ENCODE results near the gene INSM2. TPM values are rescaled to one million over a fixed set of nuclear protein-coding genes. Genes with fewer than 3 reads are reported as not detected.
A peak's percentile ranks its signal among the peaks of the same experiment; 100 is the strongest.

The INSM2 gene
- total RNA-seq, 1 experiment from 2014 or later, result 0.38 TPM

DNA sequence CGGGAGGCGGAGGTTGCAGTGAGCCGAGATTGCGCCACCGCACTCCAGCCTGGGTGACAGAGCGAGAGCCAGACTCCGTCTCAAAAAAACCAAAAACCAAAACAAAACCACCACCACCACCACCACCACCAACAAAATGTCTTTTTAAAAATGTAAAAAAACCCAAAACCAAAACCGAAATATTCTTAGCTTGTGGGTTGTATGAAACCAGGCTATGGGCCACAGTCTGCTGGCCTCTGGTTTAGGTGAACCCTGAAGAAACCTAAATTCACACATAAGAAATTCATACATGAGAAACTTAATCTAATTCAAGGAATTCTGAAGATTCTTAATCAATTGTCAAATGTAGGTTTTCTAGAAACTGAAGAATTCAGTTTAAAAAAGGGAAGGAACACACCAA, 37.6 kb downstream of the INSM2 start:
- Histone ChIP-seq H3K9me3 (replicated peaks) (no peaks in the 10 kb centered on the region), H3K4me3 (no peak overlapping the region), H3K4me1 (no peaks in the 10 kb centered on the region), H3K27ac (no peak overlapping the region), H3K36me3 (no peaks in the 10 kb centered on the region), H3K27me3 (no peaks in the 10 kb centered on the region)
- no peak for DNase-seq

DNA sequence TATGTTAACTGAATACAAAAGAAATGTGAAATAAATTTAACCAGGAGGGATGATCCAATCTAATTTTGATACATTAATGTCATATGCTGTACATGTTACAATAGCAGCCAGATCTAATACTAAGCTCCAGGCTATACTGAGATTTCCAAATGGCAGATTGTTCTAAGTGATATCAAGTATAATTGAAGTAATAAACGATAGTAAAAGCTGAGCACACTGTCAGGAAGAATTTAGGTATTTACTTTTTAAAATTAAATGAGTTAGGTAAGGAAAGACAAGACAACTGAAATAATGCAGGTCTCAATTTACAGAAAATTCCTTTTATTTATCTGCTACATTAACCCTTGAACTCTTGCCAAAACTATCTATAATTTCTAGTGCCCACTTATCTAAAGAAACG, 39.9 kb downstream of the INSM2 start:
- Histone ChIP-seq H3K9me3 (replicated peaks) (no peaks in the 10 kb centered on the region), H3K27me3 (no peaks in the 10 kb centered on the region), H3K36me3 (no peaks in the 10 kb centered on the region), H3K4me3 (no peak overlapping the region), H3K4me1 (no peaks in the 10 kb centered on the region), H3K27ac (no peak overlapping the region)
- DNase-seq, result no peak

DNA sequence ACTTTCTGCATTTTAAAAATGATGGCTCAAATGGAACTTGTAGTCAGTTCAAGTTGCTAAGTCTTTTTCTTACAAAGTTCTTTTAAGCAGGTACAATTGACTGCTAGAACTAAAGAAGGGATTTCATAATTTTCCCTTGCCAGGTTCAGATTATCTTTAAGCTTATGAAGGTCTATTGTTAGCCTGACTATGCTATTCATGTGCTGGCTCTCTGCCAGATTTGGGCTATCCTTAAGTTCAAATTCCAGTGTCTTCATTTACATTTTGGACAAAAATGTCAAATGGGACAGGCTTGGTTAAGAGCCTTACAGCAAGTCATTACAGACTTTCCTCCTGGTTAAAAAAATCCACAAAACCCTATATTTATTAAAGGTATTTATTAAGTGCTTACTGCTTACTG, 42.3 kb downstream of the INSM2 start:
- H3K27me3 ChIP-seq, result no peaks in the 10 kb centered on the region
- H3K9me3 ChIP-seq (replicated peaks), result no peaks in the 10 kb centered on the region
- H3K27ac ChIP-seq, result no peak overlapping the region
- peak; percentile 4 to 22 for DNase-seq
- H3K4me3 ChIP-seq, result no peak overlapping the region
- H3K36me3 ChIP-seq, result no peaks in the 10 kb centered on the region
- H3K4me1 ChIP-seq, result no peaks in the 10 kb centered on the region

DNA sequence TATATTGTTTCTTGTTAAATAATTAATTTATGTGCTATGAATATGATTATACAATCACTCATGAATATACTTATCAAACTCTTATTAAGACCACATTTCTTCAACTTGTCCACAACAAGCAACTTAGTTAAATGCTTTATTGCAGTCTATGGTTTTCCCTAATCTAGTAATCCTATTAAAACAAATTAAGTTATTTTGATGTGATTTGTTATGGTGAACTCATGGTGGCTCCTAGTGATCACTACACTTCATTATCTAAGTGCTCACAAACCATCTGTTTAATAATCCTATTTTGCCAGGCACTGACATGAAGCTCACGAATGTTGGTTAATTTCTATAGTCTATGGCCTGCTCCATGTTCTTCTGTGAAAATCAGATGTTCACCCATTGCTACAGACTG, 42.9 kb downstream of the INSM2 start:
- Histone ChIP-seq H3K27ac (no peak overlapping the region), H3K4me1 (no peaks in the 10 kb centered on the region), H3K27me3 (no peaks in the 10 kb centered on the region), H3K9me3 (replicated peaks) (no peaks in the 10 kb centered on the region), H3K4me3 (no peak overlapping the region), H3K36me3 (no peaks in the 10 kb centered on the region)
- DNase-seq, result no peak

DNA sequence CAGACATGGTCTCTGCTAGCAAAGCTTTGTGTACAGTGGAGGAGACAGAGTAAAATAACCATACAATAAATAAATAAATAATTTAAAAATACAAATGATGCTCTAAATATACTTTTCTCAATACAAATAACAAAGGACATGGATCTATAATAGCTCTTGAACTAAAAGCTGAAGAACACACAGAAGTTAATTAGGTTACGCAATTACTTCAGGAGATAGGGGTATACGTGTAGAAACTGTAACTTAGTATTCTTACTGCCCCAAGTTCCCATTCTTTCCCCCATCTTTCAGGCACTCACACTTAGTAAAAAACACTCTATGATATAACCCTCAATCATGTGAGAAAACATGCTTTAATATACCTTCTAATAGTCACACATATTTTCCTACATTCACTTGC, 44.2 kb downstream of the INSM2 start:
- Histone ChIP-seq H3K36me3 (no peaks in the 10 kb centered on the region), H3K9me3 (replicated peaks) (no peaks in the 10 kb centered on the region), H3K4me1 (no peaks in the 10 kb centered on the region), H3K4me3 (no peak overlapping the region), H3K27ac (no peak overlapping the region), H3K27me3 (no peaks in the 10 kb centered on the region)
- DNase-seq, result no peak

DNA sequence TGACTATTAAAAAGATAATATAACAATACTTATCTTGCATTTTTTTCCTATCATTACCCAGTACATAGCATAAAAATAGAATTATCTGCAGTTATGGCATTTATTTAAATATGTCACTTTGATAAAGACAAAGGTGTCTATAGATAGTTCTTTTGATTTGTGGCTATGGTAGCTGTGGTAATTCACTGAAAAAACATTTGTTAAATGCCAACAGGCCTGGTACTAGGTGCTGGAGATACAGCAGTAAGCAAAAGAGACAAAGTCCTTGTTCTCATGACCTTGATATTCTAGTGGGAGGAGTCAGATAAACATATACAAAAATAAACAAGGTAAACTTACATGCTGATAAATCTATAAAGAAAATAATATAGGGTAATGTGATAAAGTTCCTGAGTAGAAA, 44.7 kb downstream of the INSM2 start:
- Histone ChIP-seq H3K27me3 (no peaks in the 10 kb centered on the region), H3K36me3 (no peaks in the 10 kb centered on the region), H3K4me3 (no peak overlapping the region), H3K27ac (no peak overlapping the region), H3K9me3 (replicated peaks) (no peaks in the 10 kb centered on the region), H3K4me1 (no peaks in the 10 kb centered on the region)
- DNase-seq, result no peak

Other genes starting within 250 kb of the INSM2 start
- gene PSMA6, start 241.8 kb upstream of the INSM2 start, total RNA-seq (2014; rRNA removed; shearing (Covaris generic)), result 211 and 212 TPM in 2 replicates
- gene NFKBIA, start 129.4 kb upstream of the INSM2 start, total RNA-seq (2014; rRNA removed; shearing (Covaris generic)), result 24.5 and 25.7 TPM in 2 replicates